Ishikawa (cell line): ENCODE measurements around the gene CDCA3.

Source experiments
- CEBPB ChIP-seq: IDR thresholded peaks from 2 replicates; pipeline ENCODE4 v1.6.1; 2012
- CREB1 ChIP-seq: IDR thresholded peaks from 2 replicates; pipeline ENCODE4 v1.6.1; 2012; ENCODE audit warnings: low read depth
- EGR1 ChIP-seq: IDR thresholded peaks from 2 replicates; pipeline ENCODE4 v1.6.1; 2012
- EP300 ChIP-seq: IDR thresholded peaks from 2 replicates; pipeline ENCODE4 v1.6.1; 2012; ENCODE audit warnings: borderline replicate concordance
- FOXM1 ChIP-seq: IDR thresholded peaks from 2 replicates; pipeline ENCODE4 v1.6.1; 2012; ENCODE audit warnings: low read depth, borderline replicate concordance
- NFIC ChIP-seq: IDR thresholded peaks from 2 replicates; pipeline ENCODE4 v1.6.1; 2012
- RAD21 ChIP-seq: IDR thresholded peaks from 2 replicates; pipeline ENCODE4 v1.6.1; 2012; ENCODE audit warnings: low read depth
- TAF1 ChIP-seq: IDR thresholded peaks from 2 replicates; pipeline ENCODE4 v1.6.1; 2012; ENCODE audit warnings: low read depth, mild to moderate bottlenecking
- TCF12 ChIP-seq: IDR thresholded peaks from 2 replicates; pipeline ENCODE4 v1.6.1; 2012; ENCODE audit warnings: low read depth
- TEAD4 ChIP-seq: IDR thresholded peaks from 2 replicates; pipeline ENCODE4 v1.6.1; 2012
- YY1 ChIP-seq: IDR thresholded peaks from 2 replicates; pipeline ENCODE4 v1.6.1; 2012; ENCODE audit warnings: low read depth
- ZBTB7A ChIP-seq: IDR thresholded peaks from 2 replicates; pipeline ENCODE4 v1.6.1; 2012; ENCODE audit warnings: low read depth
- TF ChIP-seq, protein P1 (sequence below): IDR thresholded peaks from 2 replicates; pipeline ENCODE4 v1.6.1; 2012
- TF ChIP-seq, protein P2 (sequence below): IDR thresholded peaks from 2 replicates; pipeline ENCODE4 v1.6.1; 2012; ENCODE audit warnings: low read depth, mild to moderate bottlenecking
- TF ChIP-seq, protein P3 (sequence below): IDR thresholded peaks from 2 replicates; pipeline ENCODE4 v1.6.1; 2012

Gene CDCA3

DNA sequence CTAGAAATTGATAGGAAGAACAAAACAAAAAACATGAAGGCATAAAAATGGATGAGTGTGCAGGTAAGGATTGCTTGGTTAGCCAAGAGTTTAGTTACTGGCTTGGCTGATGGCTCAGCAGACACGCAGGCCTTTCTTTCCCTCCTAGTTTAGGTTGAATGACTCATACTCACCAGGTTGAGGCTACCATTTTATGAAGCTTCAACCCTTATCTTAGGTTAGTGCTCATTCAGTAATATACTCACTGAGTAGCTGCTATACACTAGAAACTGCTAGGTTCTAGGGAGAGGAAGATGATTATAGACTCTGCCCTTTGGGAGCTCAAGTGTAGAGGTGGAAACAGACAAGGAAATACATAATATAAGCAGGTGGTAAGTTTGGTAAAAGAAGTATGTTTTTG is 16.8 kb downstream of the CDCA3 start:
- TF ChIP-seq CREB1 (no peak), RAD21 (no peak), TEAD4 (no peak), CEBPB (no peak), TCF12 (no peak), NFIC (no peak), FOXM1 (no peak), TAF1 (no peak), YY1 (no peak), EGR1 (no peak), ZBTB7A (no peak)
- TF ChIP-seq, protein P1, sequence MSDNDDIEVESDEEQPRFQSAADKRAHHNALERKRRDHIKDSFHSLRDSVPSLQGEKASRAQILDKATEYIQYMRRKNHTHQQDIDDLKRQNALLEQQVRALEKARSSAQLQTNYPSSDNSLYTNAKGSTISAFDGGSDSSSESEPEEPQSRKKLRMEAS = no peak
- TF ChIP-seq, protein P2, sequence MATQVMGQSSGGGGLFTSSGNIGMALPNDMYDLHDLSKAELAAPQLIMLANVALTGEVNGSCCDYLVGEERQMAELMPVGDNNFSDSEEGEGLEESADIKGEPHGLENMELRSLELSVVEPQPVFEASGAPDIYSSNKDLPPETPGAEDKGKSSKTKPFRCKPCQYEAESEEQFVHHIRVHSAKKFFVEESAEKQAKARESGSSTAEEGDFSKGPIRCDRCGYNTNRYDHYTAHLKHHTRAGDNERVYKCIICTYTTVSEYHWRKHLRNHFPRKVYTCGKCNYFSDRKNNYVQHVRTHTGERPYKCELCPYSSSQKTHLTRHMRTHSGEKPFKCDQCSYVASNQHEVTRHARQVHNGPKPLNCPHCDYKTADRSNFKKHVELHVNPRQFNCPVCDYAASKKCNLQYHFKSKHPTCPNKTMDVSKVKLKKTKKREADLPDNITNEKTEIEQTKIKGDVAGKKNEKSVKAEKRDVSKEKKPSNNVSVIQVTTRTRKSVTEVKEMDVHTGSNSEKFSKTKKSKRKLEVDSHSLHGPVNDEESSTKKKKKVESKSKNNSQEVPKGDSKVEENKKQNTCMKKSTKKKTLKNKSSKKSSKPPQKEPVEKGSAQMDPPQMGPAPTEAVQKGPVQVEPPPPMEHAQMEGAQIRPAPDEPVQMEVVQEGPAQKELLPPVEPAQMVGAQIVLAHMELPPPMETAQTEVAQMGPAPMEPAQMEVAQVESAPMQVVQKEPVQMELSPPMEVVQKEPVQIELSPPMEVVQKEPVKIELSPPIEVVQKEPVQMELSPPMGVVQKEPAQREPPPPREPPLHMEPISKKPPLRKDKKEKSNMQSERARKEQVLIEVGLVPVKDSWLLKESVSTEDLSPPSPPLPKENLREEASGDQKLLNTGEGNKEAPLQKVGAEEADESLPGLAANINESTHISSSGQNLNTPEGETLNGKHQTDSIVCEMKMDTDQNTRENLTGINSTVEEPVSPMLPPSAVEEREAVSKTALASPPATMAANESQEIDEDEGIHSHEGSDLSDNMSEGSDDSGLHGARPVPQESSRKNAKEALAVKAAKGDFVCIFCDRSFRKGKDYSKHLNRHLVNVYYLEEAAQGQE = no peak
- TF ChIP-seq, protein P3, sequence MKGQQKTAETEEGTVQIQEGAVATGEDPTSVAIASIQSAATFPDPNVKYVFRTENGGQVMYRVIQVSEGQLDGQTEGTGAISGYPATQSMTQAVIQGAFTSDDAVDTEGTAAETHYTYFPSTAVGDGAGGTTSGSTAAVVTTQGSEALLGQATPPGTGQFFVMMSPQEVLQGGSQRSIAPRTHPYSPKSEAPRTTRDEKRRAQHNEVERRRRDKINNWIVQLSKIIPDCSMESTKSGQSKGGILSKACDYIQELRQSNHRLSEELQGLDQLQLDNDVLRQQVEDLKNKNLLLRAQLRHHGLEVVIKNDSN = no peak

DNA sequence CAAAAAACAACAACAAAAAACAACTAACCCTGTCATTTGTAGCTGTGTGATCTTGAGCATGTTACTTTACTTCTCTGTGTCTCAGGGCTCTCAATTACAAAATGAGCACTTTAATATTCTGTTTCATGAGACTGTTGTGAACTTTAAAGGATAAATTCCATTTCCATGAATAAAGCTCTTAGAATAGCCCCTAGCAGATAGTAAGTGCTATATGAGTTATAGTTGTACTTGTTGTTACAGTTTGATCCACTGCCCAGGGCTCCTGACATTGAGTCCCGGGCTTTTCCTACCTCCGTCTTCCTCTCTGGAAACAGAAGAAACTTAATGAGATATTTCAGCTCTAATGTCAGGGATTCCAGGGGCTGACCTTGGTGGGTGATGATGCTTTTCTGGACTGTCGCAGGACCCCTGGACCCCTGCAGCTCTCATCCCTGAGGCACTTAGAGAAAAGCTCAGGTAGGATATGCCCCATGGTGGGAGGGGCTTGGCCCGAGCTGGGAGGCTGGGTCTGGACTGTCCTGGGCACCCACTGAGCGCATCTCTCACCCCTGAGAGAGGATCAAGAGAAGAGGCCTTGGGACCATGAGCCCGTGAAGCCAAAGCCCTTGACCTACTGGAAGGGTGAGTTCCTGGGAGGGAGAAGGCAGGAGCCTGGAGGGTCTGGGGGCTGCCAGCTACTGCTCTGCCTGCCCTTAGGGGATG is 17.7 kb downstream of the CDCA3 start:
- no peak for TF ChIP-seq TAF1
- TF ChIP-seq, protein P2 = no peak
- no peak for TF ChIP-seq EP300
- TF ChIP-seq RAD21 = no peak
- no peak for TF ChIP-seq EGR1
- no peak for TF ChIP-seq FOXM1
- no peak for TF ChIP-seq NFIC
- TF ChIP-seq, protein P1 = no peak
- no peak for TF ChIP-seq YY1
- no peak for TF ChIP-seq ZBTB7A
- TF ChIP-seq TCF12 = no peak
- TF ChIP-seq, protein P3 = no peak
- no peak for TF ChIP-seq TEAD4
- TF ChIP-seq CEBPB = no peak
- no peak for TF ChIP-seq CREB1

DNA sequence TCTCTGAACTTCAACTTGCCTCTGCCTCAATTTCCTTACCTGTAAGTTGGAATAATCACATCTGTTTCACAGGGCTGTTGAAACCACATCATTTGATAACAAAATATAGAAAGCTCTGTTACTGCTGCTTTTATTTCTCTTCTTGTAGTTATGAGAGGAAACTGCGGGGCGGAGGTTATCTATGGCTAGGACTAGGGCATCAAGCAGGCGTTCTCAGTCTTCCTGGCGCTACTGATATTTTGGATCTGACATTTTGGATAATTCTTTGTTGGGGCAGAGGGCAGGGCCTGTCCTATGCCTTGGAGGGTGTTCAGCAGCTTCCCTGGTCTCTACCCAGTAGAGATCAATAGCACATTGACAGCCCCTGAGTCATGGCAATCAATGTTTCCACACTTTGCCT is 19.0 kb downstream of the CDCA3 start:
- no peak for TF ChIP-seq CREB1
- no peak for TF ChIP-seq CEBPB
- TF ChIP-seq NFIC = no peak
- TF ChIP-seq, protein P3 = no peak
- TF ChIP-seq FOXM1 = no peak
- TF ChIP-seq, protein P2 = no peak

DNA sequence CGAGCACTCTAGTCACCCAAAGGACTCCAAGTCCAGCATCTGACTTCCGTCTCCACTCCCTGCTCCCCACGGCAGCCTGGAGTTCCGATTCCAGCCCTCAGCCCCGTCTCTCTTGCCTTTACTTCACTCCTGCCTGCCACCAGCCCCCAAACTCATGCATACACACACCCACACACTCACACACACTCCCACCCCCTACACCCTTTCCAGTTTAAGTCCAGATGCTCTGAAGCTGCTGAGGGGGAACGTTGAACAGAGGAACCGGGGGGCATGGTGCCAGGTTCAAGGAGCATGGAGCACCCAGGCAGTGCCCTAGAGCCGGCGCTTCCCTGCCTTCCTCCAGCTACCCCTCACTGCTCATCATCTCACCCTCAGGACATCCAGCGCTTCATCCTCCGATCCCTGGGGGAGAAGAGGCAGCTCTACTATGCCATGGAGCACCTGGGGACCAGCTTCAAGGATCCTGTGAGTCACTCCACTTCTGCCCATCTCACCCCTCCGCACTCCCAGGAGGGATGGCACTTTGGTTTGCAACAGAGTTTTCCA is 19.6 kb downstream of the CDCA3 start:
- no peak for TF ChIP-seq TCF12
- no peak for TF ChIP-seq ZBTB7A
- TF ChIP-seq, protein P2 = no peak
- TF ChIP-seq EGR1 = no peak
- no peak for TF ChIP-seq TAF1
- no peak for TF ChIP-seq FOXM1
- no peak for TF ChIP-seq TEAD4
- no peak for TF ChIP-seq CREB1
- no peak for TF ChIP-seq CEBPB
- TF ChIP-seq YY1 = no peak
- TF ChIP-seq EP300 = no peak
